Glutamatergic neuron (in vitro differentiated cells): ENCODE results near the gene MIPOL1. TPM values are rescaled to one million over a fixed set of nuclear protein-coding genes. Genes with fewer than 3 reads are reported as not detected.

Experiments used
- DNase-seq: peaks from one replicate; pipeline ENCODE4 v3.0.0; 2022
- H3K27ac Mint-ChIP-seq: one replicate; pipeline ENCODE4 v1.8.0; 2020; ENCODE audit warnings: mild to moderate bottlenecking, mixed read lengths, inconsistent platforms; ENCODE audit not compliant: unreplicated experiment
- H3K27me3 Mint-ChIP-seq: one replicate; pipeline ENCODE4 v1.8.0; 2020; ENCODE audit warnings: mild to moderate bottlenecking, moderate library complexity, mixed read lengths, inconsistent platforms; ENCODE audit not compliant: unreplicated experiment
- H3K36me3 Mint-ChIP-seq: one replicate; pipeline ENCODE4 v1.8.0; 2020; ENCODE audit warnings: mild to moderate bottlenecking, mixed read lengths, inconsistent platforms; ENCODE audit not compliant: unreplicated experiment
- H3K4me1 Mint-ChIP-seq: one replicate; pipeline ENCODE4 v1.8.0; 2020; ENCODE audit warnings: mild to moderate bottlenecking, low read depth, mixed read lengths, inconsistent platforms; ENCODE audit not compliant: unreplicated experiment
- H3K4me3 Mint-ChIP-seq: one replicate; pipeline ENCODE4 v1.8.0; 2020; ENCODE audit warnings: mild to moderate bottlenecking, mixed read lengths, inconsistent platforms; ENCODE audit not compliant: unreplicated experiment
- H3K9me3 Mint-ChIP-seq: one replicate; pipeline ENCODE4 v1.8.0; 2020; ENCODE audit warnings: mild to moderate bottlenecking, moderate library complexity, mixed read lengths, inconsistent platforms; ENCODE audit not compliant: unreplicated experiment
- total RNA-seq: library from RNA; stranded (reverse); fragmentation: NEBNext Ultra II Directional; extraction: Animal tissue kit (Norgen Biotek cat#: 25700); gene quantifications from one replicate; pipeline ENCODE4 v1.2.1, GENCODE V29; 2021; ENCODE audit not compliant: unreplicated experiment
- TF ChIP-seq, protein P1 (sequence below): fragments of 200-600 bp; sonication (generic); IDR thresholded peaks from one replicate; pipeline ENCODE4 v1.5.0; 2021; ENCODE audit not compliant: partially characterized antibody, unreplicated experiment

MIPOL1 gene
- total RNA-seq, 1 donor from 2014 or later = 14.5 TPM

DNA sequence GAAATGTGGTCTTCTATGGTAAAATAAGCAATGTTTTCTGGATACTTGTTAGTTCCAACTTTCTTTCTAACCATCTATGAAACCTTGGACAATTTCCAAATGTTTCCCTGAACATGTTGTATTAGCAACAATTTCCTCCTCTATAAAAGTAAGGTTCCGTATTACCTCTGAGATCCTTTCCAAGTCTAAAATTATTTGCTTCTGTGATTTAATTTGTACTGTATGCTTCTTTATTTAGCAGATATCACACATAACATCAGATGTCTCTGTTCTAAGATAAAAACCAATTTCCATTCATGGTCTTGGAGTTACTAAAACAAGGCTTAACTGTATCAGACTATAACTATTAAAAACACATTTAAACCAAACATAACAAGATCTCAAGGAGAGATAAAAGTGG lies 220.1 kb downstream of the MIPOL1 start:
- DNase-seq = no peak
- Mint-ChIP-seq H3K4me3 (no peak overlapping the region), H3K27ac (no peak overlapping the region), H3K27me3 (no peaks in the 10 kb centered on the region), H3K9me3 (no peaks in the 10 kb centered on the region), H3K4me1 (no peaks in the 10 kb centered on the region), H3K36me3 (no peaks in the 10 kb centered on the region)
- TF ChIP-seq, protein P1, sequence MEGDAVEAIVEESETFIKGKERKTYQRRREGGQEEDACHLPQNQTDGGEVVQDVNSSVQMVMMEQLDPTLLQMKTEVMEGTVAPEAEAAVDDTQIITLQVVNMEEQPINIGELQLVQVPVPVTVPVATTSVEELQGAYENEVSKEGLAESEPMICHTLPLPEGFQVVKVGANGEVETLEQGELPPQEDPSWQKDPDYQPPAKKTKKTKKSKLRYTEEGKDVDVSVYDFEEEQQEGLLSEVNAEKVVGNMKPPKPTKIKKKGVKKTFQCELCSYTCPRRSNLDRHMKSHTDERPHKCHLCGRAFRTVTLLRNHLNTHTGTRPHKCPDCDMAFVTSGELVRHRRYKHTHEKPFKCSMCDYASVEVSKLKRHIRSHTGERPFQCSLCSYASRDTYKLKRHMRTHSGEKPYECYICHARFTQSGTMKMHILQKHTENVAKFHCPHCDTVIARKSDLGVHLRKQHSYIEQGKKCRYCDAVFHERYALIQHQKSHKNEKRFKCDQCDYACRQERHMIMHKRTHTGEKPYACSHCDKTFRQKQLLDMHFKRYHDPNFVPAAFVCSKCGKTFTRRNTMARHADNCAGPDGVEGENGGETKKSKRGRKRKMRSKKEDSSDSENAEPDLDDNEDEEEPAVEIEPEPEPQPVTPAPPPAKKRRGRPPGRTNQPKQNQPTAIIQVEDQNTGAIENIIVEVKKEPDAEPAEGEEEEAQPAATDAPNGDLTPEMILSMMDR = no peak

DNA sequence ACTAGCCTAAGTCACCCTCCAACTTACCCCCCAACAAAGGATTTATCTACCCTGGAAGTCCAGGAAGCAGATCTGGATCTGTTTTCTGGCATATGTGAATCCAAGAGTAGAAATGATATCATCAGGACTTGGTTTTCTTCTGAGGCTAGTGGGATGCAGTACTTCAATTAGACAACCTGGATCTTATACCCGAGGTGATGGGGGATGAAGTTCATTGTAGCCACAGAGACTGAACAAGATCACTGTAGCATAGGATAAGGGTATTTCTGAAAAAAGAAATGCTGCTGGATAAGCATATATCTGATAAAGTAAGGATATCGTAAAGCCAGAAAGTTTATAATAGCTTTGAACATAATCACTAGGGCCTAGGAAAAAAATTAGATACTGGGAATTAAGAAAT lies 222.9 kb downstream of the MIPOL1 start:
- H3K4me1 Mint-ChIP-seq = no peaks in the 10 kb centered on the region
- no peaks in the 10 kb centered on the region for H3K9me3 Mint-ChIP-seq
- no peak overlapping the region for H3K27ac Mint-ChIP-seq
- no peaks in the 10 kb centered on the region for H3K27me3 Mint-ChIP-seq
- TF ChIP-seq, protein P1 = no peak
- no peak for DNase-seq
- no peak overlapping the region for H3K4me3 Mint-ChIP-seq
- no peaks in the 10 kb centered on the region for H3K36me3 Mint-ChIP-seq

DNA sequence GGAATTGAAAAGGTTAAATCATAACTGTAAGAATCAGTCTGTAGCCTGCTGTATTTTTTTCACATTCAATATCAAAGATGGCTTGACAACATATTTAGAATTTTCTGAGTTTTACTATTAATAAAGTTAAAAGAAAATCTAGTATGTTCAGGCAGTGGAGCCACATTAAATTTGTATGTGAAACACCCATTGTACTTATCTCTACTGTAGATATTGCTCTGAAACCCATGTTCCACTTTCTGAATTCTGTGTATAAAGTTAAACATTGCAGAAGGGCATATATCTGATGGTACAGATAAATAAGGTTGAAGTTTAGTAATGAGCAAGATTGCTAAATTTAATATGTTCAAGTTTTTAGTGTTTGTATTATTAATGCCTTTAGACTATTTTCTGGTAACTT lies 224.6 kb downstream of the MIPOL1 start:
- Mint-ChIP-seq H3K27me3 (no peaks in the 10 kb centered on the region), H3K36me3 (no peaks in the 10 kb centered on the region), H3K4me1 (no peaks in the 10 kb centered on the region), H3K9me3 (no peaks in the 10 kb centered on the region), H3K4me3 (no peak overlapping the region), H3K27ac (no peak overlapping the region)
- TF ChIP-seq, protein P1 = no peak
- DNase-seq = no peak

DNA sequence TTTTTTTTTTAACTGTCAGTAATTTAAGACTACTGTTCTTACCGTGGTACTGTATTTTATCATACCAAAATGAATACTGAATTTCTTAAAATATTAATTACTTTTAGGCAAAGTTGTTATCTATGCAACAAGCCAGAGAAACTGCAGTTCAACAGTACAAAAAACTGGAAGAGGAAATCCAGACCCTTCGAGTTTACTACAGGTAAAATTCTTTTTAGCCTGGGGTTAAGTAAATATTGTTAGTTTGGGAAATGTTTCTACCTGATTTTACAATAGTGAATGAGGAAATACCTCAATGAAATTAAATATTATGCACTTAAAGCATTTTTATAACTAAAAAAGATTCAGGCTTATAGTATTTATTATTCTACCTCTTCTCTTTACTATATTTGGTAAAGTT lies 225.0 kb downstream of the MIPOL1 start:
- no peak for DNase-seq
- TF ChIP-seq, protein P1 = no peak
- Mint-ChIP-seq H3K9me3 (no peaks in the 10 kb centered on the region), H3K27me3 (no peaks in the 10 kb centered on the region), H3K4me3 (no peak overlapping the region), H3K36me3 (no peaks in the 10 kb centered on the region), H3K27ac (no peak overlapping the region), H3K4me1 (no peaks in the 10 kb centered on the region)

DNA sequence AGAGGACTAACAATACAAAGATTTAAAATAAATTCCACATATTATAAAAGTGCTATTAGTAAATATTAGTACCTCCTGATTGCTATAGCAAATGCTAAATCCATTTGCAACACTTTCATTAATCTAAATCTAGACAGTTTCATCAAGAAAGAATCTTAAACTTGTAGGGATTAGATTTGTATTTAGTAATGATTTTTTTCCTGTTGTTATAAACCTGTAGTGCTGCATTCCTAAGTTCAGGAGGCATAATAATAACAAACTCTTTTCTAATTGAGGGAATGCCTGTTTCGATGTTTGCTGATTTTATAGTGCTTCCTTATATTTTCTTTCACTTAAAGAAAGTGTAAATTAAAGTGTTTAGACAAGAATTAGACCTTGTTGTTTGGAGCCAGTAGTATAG lies 231.2 kb downstream of the MIPOL1 start:
- no peaks in the 10 kb centered on the region for H3K4me1 Mint-ChIP-seq
- no peaks in the 10 kb centered on the region for H3K9me3 Mint-ChIP-seq
- TF ChIP-seq, protein P1 = no peak
- H3K4me3 Mint-ChIP-seq = no peak overlapping the region
- DNase-seq = no peak
- no peaks in the 10 kb centered on the region for H3K36me3 Mint-ChIP-seq
- no peak overlapping the region for H3K27ac Mint-ChIP-seq
- no peaks in the 10 kb centered on the region for H3K27me3 Mint-ChIP-seq
